Gastroesophageal sphincter (tissue), 4 donors: ENCODE data around the gene EPAS1. TPM values are rescaled to one million over a fixed set of nuclear protein-coding genes. Genes with fewer than 3 reads are reported as not detected.

ENCODE experiments used
- ATAC-seq: fragments of 150-250 bp; one replicate; pipeline ENCODE4 v1.9.1; 2016; ENCODE audit warnings: mild to moderate bottlenecking, moderate library complexity
- H3K27ac ChIP-seq, 4 donors: fragments of 200-600 bp; sonication (generic) in 3 of 4; 1 replicate in 3 of 4; 2 replicates in 1 of 4; pipeline ENCODE4 v1.5.1; 2016 to 2019
- H3K27me3 ChIP-seq: fragments of 200-600 bp; sonication (generic); one replicate; pipeline ENCODE4 v1.5.1; 2019
- H3K36me3 ChIP-seq, 2 donors: fragments of 200-600 bp; sonication (generic); one replicate each; pipeline ENCODE4 v1.5.1; 2019; ENCODE audit warnings: control low read depth in 1 of 2
- H3K4me1 ChIP-seq, 3 donors: fragments of 200-600 bp; sonication (generic); 1 replicate in 2 of 3; 2 replicates in 1 of 3; pipeline ENCODE4 v1.5.1; 2016 to 2019; ENCODE audit warnings: control low read depth in 2 of 3
- H3K4me3 ChIP-seq, 2 donors: fragments of 200-600 bp; sonication (generic); one replicate each; pipeline ENCODE4 v1.5.1; 2019; ENCODE audit warnings: mild to moderate bottlenecking in 1 of 2, moderate library complexity in 1 of 2
- H3K9me3 ChIP-seq, 3 donors: fragments of 200-600 bp; sonication (generic); one replicate each; pipeline ENCODE4 v1.5.1; 2017 to 2019; ENCODE audit warnings: control low read depth in 2 of 3
- CTCF ChIP-seq, 4 experiments: fragments of 200-600 bp in 2 of 4; fragments of 450-650 bp in 2 of 4; sonication (generic) in 1 of 4; IDR thresholded peaks; one replicate each; pipeline ENCODE4 v1.5.1; 2017 to 2019; ENCODE audit warnings: antibody characterized with exemption in 4 of 4, mild to moderate bottlenecking in 2 of 4, moderate library complexity in 2 of 4
- EP300 ChIP-seq: sonication (generic); formaldehyde crosslinking; IDR thresholded peaks from one replicate; pipeline ENCODE4 v1.6.1; 2017; ENCODE audit warnings: antibody characterized with exemption, mild to moderate bottlenecking
- POLR2A ChIP-seq, 2 donors: fragments of 450-650 bp; IDR thresholded peaks; one replicate each; pipeline ENCODE4 v1.6.1; 2017; ENCODE audit warnings: antibody characterized with exemption in 2 of 2, mild to moderate bottlenecking in 2 of 2, moderate library complexity in 1 of 2
- POLR2AphosphoS5 ChIP-seq: sonication (generic); formaldehyde crosslinking; IDR thresholded peaks from one replicate; pipeline ENCODE4 v1.6.1; 2017; ENCODE audit warnings: antibody characterized with exemption
- WGBS, 2 donors: methylation state at CpG; one replicate each; pipeline ENCODE4 v1.1.5; 2018; ENCODE audit warnings: low coverage in 1 of 2; 5-methylcytosine and 5-hydroxymethylcytosine counted together
- total RNA-seq, 4 donors: library from RNA; depleted of rRNA; stranded (reverse); fragments of >200 nt; gene quantifications; one replicate each; pipeline ENCODE4 v1.1.0, GENCODE V29; 2016

Gene EPAS1
- total RNA-seq, 4 donors from 2014 or later, result 101 to 152 (median 131) TPM

DNA sequence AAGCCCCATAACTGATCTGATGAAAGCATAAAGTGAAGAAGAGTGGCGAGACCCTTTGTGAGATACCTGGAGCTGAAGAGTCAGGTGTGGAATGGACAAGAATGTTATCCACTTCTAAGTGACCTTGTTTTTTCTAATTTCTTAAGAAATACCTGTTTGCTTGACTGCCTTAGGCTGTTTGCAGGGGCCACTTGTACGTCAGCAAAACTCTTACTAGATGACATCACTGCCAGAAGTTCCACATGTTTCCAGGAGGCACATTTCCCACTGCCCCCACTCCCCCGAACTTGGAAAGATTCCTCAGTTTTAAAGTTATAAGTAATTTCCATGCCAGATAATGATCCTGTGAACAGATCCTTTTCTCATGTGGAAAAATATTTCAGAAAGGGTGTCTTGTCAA lies 8.0 kb downstream of the EPAS1 start:
- ATAC-seq, result no peak

DNA sequence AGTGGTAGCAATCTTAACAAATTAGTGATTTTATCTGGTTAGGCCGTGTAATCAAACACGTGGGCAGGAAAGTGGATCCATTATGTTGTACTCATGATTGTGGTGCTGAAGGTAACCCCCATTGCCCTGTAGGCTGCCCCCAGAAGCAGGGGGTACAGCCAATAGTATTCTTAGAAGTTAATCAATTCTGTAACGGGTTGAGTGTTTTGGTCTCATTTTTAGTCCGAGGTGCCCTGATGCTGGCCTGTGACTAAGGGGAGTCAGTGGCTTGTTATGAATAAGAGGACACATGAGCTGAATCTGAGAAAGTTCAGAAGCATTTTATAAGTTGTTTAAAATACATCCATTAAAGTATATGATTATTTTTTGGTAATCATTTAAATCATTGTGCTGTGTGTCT lies 8.6 kb downstream of the EPAS1 start:
- TF ChIP-seq POLR2A (IDR thresholded peaks at IDR 0.05), result no peak
- no peak for TF ChIP-seq CTCF (IDR thresholded peaks at IDR 0.05)
- TF ChIP-seq EP300, result no peak
- no peak for TF ChIP-seq POLR2AphosphoS5
- H3K4me1 ChIP-seq, result peaks cover 0 to 43% (median 3%) of the 10 kb centered on the region in 3 donors

More for the DNA sequence above, 8.0 kb downstream of the EPAS1 start:
- H3K4me3 ChIP-seq, result no peak overlapping the region
- TF ChIP-seq POLR2A (IDR thresholded peaks at IDR 0.05) (no peak), CTCF (IDR thresholded peaks at IDR 0.05) (no peak)
- peaks cover 0 to 48% (median 3%) of the 10 kb centered on the region in 3 donors for H3K4me1 ChIP-seq
- WGBS, 2 donors, result 77 to 80% methylated on average over 2 to 3 of the region's 3 CpGs
- H3K36me3 ChIP-seq, result no peaks in the 10 kb centered on the region
- H3K9me3 ChIP-seq, result no peaks in the 10 kb centered on the region
- H3K27ac ChIP-seq, result peak overlapping the region in 2 of 4 donors; percentile 5 to 31
- H3K27me3 ChIP-seq, result peaks cover 6% of the 10 kb centered on the region

GRCh38 chr2:46306330-46306751 lies 9.1 kb downstream of the EPAS1 start:
- peaks cover 0 to 43% (median 3%) of the 10 kb centered on the region in 3 donors for H3K4me1 ChIP-seq
- no peaks in the 10 kb centered on the region for H3K36me3 ChIP-seq

More for the DNA sequence above, 8.6 kb downstream of the EPAS1 start:
- no peak for ATAC-seq
- Histone ChIP-seq H3K4me3 (no peak overlapping the region), H3K27ac (peak overlapping the region in 2 of 4 donors; percentile 31 to 58), H3K27me3 (peaks cover 6% of the 10 kb centered on the region), H3K36me3 (no peaks in the 10 kb centered on the region), H3K9me3 (no peaks in the 10 kb centered on the region)
- WGBS, 2 donors, result 76 to 78% methylated on average over 4 of the region's 4 CpGs

DNA sequence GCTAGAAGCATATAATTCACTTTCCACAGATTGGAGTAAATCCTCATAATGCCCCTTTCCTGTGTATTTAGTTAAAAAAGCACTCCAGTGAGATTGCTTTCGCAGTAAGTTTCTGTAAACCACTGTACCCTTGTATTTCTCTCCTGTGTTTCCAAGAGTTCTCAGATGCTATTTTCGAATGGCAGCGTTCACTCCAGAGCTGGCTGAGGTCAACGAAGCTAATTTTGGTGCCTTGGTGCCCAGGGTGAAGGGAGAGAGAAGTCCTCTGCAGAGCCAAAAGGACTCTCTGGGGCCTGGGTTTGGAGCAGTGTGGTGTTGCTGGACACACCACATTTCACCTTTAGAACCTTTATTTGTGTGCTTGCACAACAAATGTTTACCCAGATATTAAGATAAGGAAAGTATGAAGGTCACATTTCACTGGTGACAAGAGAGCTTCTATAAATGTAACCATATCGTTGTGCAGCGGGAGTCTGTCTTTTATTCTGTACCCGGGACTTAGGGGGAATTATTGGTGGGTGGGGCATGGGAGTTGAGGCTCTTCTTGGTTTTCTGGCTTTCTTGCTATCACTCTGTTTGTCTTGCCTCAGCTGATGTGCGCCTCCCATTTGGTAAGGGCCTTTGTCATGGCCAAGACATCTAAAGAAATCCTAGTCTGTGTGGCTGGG lies 9.9 kb downstream of the EPAS1 start:
- no peaks in the 10 kb centered on the region for H3K9me3 ChIP-seq
- no peaks in the 10 kb centered on the region for H3K36me3 ChIP-seq
- ATAC-seq, result no peak
- no peak overlapping the region for H3K4me3 ChIP-seq
- WGBS, 2 donors, result 84 to 94% methylated on average over 3 to 7 of the region's 8 CpGs
- TF ChIP-seq POLR2AphosphoS5 (no peak), CTCF (IDR thresholded peaks at IDR 0.05) (no peak), EP300 (no peak), POLR2A (IDR thresholded peaks at IDR 0.05) (no peak)
- peaks cover 6% of the 10 kb centered on the region for H3K27me3 ChIP-seq
- peaks cover 0 to 46% (median 3%) of the 10 kb centered on the region in 3 donors for H3K4me1 ChIP-seq
- peak overlapping the region in 3 of 4 donors; percentile 37 to 58 (median 54) for H3K27ac ChIP-seq

More at GRCh38 chr2:46306330-46306751, 9.1 kb downstream of the EPAS1 start:
- no peak for TF ChIP-seq POLR2AphosphoS5
- TF ChIP-seq POLR2A (IDR thresholded peaks at IDR 0.05), result no peak
- no peak for TF ChIP-seq EP300
- TF ChIP-seq CTCF (IDR thresholded peaks at IDR 0.05), result no peak
- Histone ChIP-seq H3K27ac (peak overlapping the region in 2 of 4 donors; percentile 14 to 58), H3K4me3 (no peak overlapping the region), H3K9me3 (no peaks in the 10 kb centered on the region), H3K27me3 (peaks cover 6% of the 10 kb centered on the region)
- WGBS, 2 donors, result 83 to 84% methylated on average over 2 of the region's 2 CpGs
- peak; percentile 28 for ATAC-seq

DNA sequence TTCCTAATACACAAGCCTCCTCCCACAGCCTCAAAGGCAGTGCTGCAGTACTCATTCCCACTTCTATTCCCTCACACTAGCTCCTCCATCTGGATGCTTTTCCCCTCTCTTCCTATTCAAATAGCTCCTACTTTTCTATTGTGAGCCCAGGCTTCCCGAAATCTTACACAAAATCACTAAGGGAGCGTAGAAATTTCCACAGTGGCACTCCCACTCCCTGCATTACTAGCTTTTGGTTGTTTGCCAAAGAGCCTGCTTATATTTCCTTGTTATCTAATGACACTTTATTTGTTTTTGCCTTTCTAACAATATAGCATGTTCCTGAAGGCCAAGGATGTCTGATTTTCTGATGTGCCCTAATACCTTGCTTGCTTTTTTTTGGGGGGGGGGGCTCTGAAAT lies 10.9 kb downstream of the EPAS1 start:
- Histone ChIP-seq H3K27me3 (peaks cover 5% of the 10 kb centered on the region), H3K9me3 (no peaks in the 10 kb centered on the region), H3K4me3 (no peak overlapping the region), H3K36me3 (no peaks in the 10 kb centered on the region), H3K27ac (peak overlapping the region in 3 of 4 donors; percentile 37 to 58 (median 54)), H3K4me1 (peaks cover 0 to 42% (median 3%) of the 10 kb centered on the region in 3 donors)
- TF ChIP-seq EP300, result no peak
- no peak for TF ChIP-seq POLR2A (IDR thresholded peaks at IDR 0.05)
- no peak for TF ChIP-seq POLR2AphosphoS5
- no peak for TF ChIP-seq CTCF (IDR thresholded peaks at IDR 0.05)
- 67 to 72% methylated on average over 1 to 2 of the region's 2 CpGs for WGBS, 2 donors
- ATAC-seq, result no peak
